ENCODE data around the gene NKX1-1.
"Not testable (repeated sequence)": the region's sequence is repeated elsewhere in the genome, so short reads cannot be mapped to it uniquely, and the experiment has no call there.

NKX1-1 gene

DNA sequence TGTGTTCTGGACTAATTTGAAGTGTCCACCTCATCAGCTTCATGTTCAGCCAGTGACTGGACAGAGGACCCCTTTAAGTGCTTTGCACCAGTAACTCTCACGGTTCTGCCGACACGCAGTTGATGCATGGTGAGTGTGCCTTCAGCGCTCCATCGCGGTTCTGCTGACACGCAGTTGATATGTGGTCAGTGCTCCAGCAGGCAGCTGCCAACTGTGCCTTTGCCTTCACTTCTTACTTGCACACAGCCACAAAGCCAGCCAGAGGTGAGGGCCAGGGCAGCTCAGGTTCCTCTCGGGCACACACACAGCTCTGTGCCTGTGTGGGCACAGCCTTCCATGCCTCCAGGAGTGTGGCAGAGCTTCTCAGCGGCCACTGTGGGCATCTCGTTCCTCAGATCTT lies 12.4 kb downstream of the NKX1-1 start:
- no peak for DNase-seq

DNA sequence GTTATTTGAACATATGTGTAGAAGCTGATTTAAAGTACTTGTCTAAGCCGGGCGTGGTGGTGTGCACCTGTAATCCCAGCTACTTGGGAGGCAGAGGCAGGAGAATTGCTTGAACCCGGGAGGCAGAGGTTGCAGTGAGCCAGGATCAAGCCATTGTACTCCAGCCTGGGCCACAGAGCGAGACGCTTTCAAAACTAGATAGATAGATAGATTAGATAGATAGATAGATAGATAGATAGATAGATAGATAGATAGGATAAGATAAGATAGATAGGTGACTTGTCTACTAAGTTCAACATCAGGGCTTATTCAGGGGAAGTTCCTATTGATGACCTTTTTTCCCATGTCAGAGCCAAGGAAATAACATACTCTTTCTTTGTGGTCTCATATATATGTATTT lies 12.9 kb downstream of the NKX1-1 start:
- DNase-seq = not testable (repeated sequence)

DNA sequence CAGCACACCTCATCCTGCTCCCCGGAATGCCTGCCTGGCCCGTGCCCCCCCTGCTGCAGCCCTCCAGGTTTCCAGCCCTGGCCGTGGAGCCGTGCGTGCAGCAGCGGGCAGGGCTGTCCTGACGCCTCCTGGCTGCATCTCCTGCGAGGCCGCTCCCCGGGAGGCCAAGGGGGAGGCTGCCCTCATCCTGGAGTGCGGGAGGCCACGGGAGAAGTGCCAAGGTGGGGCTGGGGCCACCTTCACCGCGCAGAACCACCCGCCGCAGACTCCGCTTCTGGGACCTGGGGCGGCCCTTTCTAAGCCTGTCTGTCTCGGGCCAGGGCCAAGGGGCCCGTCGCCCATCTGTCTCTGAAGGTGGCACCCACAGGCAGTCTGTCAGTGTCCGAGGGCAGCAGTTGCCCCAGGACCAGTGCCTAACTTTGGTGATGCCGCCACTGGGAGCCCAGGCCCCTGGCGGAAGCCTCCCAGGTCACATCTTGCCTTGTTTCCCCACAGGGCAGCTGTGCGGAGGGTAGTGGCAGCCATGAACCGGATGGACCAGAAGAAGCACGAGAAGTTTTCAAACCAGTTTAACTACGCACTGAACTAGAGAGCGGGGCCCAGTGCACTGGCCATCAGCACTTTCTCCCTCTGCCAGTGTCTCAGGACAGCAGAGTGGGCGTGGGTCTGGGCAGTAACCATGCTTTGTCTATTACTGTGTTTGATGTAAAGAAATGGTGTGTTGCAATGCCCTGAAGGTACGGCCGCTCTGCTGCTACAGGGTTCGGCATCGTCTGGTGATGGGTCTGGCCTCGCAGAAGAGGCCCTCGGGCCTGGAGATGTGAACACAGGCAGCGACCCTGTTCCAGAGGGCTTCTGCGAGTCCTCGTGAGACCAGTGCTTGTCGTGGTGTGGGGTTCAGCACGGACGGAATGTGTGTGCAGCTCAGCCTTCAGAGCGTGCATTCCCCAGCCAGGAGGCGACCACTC lies 20.6 kb downstream of the NKX1-1 start:
- DNase-seq = no peak

DNA sequence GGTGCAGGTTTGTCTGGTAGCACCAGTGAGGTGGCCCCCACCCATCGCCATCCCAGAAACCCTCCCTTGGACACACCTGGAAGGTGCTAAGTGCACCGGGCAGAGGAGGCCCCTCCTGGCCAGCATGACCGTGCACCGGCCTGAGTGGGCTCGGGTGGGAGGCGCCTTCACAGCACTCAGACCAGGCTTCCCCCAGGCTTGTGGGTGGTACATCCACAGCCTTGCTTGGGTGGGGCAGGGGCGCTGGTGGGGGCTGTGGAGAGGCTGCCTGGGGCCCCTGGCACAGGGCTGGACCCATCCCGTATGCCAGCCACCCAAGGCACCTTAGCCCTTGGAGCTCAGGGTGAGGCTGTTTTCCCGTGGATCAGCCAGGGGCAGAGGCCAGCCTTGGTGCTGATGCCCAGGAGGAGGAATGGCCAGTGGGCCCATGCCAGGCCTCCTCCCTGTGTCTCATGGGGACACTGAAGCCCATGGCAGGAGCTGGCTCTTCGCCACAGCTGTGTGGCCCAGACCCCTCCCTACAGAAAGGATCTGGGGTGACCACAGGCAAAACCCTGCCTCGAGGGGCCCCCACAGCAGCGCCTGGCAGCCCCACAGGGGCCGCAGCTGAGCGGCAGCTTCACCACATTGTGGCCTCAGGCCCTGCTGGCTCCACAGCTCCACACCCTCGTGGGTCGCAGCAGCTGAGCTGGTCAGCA lies 21.4 kb downstream of the NKX1-1 start:
- no peak for DNase-seq

DNA sequence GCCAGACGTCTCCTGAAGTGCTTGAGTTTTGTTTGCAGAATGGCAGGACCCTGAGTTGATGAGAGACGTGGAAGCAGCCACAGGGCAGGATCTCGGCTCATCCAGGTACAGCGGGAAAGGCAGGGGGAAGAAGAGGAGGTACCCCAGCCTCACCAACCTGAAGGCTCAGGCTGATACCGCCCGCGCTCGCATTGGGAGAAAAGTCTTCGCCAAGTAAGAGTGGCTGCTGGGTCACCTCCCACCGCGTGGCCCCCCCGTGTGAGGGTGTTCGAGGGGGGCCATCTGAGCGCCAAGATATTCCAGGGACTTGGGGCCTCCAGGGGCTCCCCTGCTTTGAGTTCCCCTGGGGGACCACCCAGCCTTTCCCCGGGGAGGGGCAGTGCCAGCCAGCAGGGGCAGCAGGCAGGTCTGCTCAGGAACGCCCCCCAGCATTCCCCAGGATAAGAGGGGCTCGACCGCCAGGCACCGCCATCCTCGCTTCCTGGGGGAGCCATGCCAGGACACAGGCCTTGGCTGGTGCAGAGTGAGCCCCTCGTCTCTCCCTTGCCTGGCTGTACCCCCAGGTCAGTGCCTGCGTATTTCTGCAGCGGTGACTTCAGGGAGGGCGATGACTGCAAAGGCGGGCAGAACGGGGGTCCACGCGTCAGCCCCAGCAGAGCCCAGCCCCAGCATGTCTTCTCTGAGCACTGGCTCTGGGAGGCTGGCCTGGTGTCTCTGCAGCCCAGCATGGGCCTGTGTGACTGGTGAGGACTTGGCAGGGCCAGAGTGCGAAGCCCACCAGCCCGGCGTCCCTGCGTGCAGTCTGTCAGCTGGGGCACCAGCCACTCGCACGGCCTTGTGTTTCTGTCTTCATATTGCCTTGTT lies 22.3 kb downstream of the NKX1-1 start:
- DNase-seq = no peak

DNA sequence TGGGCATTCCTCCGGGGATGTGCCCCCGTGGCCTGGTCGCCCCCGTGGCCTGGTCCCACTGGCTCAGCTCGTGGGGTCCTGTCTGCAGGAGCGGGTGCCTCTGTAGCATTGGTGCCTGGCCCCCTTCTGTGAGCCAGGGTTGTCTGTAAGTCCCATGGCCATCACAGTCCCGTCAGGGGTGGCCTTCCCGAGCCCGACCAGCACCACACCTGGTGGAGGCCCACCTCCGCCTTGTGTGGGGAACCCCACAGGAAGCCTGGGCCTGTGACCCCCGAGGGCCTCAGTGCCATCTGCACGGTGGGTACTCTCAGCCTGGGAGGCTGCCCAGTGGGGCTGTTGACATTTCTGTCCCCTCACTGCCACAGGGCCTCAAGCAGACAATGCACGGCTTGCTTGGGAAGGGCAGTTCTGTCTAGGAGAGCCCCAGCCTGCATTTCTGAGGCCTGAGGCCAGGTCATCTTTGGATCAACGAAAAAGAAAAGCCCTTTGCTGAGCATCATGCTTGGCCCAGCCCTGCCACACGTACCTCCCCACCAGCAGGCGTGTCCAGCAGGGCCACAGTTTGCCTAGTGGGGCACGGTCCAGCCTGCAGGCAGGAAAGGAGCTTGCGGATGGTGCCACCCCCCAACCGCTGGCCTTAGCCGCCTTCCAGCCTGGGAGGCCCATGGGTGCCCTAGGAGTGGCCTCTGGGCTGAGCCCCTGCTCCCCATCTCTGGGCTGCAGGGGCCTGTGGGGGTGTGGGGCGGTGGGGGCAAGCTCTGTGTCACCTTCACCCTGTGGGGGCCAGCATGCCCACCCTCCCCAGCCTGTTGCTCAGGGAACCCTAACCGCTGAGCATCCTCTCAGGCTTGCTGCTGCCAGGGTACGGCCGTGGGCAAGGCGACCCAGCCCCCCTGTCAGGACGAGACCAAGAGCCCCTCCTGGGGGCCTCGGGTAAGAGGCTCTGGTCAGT lies 23.2 kb downstream of the NKX1-1 start:
- no peak for DNase-seq

DNA sequence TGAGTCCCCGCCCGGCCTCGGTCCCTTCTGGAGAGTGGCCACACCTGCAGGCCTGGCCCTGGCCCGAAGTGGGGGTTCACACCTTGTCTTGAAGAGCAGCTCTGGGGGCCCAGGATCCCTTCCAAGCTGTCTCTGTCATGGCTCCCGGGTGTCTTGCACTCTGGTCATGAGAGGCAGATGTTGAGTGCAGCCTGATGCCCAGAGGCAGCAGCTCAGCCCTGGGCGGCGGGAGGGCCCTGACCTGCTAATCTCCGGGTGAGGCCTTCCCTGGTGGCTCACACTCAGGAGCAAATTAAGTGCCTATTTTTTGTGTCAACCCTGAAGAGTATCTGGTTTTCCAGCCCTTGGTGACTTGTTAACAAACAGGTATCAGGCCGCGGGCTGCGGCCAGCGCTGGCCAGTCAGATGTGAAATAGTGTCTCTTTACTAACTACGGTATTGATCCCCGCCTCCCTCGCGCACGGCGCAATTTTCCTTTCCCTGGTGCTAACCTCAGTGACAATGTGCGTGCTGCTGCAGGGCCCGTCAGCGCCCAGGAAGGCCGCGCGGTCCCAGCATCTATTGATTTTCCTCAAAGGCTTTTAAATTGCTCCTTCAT lies 24.2 kb downstream of the NKX1-1 start:
- no peak for DNase-seq

DNA sequence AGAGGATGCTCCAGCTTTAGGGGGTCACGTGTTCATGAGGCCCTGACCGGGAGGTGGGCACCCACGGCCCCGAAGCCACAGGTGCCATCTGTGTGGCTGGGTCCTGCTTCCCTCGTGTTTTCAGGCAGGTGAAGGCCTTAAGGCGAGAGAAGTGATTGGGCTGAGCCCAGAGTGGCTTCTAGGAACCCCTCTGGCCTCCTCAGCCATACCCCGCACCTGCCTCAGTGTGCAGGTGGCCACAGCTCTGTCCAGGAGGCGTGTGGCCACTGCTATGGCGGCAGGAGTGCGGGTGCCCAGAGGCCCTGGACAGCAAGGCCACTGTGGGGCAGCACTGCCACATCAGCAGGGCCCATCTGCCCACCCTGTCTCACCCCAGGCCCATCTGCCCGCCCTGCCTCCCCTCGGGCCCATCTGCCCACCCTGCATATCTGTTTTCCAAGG lies 25.0 kb downstream of the NKX1-1 start:
- DNase-seq = no peak

DNA sequence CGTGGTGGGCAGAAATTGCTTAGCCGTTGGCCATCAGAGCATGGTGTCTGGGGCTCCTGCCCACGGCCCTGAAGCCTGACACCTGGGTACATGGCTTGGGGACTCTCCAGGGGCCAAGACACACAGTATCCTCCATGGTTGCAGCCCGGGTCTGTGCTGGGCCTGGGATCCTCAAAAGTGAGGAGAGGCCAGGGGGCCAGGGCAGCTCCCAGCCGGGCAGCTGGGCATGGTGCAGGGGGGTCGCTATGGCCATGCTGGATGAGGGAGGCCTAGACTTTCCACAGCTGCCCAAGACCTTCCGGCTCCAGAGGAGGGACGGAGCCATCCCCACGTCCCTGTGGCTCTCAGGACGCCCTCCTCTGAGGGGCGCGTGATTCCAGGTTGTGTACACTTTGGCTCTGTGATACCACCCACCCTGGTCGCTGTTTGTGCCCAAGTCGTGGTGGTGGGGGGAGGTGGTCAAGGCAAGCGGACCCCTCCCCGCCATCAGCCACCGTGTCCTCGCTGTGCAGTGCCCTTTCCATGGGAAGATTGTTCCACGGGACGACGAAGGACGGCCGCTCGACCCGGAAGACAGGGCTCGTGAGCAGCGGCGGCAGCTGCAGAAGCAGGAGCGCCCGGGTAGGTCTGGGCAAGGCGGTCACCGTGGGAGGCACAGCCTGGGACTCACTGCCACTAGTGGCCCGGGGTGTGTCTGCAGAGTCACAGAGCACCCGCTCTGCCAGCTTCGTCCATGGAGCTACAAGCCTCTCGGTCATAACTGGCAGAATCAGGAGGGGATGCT lies 25.7 kb downstream of the NKX1-1 start:
- no peak for DNase-seq

DNA sequence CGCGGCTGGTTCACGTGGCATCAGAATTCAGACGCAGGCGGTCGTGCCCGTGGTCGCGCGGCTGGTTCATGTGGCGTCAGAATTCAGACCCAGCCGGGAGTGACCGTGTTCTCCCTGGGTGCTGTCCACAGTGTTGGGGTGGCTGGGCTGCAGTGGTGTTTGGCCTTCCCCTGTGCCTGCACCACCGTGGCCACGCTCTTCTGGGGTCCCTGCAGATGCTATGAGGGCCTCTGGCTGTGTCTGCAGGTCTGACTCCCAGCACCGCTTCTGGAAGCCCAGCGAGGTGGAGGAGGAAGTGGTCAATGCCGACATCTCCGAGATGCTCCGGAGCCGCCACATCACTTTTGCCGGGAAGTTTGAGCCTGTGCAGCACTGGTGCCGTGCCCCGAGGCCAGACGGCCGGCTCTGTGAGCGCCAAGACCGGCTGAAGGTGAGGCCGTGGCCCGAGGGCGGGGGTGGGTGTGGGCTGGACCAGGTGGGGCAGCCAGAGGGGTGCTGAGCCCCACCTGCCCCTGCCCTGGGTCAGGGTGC lies 26.4 kb downstream of the NKX1-1 start:
- no peak for DNase-seq

DNA sequence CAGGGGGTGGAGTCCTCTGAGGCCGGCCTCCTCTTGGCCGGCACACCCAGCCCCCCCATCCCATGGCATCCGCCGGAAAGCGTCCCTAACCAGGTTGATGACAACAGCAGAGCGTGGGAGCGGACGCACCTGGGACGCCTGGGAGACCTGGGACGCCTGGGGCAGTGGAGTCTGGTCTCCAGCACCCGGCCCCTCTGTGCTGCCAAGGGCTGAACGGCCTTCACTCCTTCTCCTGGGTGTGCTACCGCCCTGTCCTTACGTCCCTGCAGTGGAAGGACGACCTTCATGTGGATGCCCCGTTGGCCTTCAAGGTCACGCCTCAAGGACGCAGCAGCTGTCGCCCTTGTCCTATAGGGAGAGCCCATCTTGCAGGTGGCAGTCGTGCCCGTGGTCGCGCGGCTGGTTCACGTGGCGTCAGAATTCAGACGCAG lies 26.9 kb downstream of the NKX1-1 start:
- no peak for DNase-seq

DNA sequence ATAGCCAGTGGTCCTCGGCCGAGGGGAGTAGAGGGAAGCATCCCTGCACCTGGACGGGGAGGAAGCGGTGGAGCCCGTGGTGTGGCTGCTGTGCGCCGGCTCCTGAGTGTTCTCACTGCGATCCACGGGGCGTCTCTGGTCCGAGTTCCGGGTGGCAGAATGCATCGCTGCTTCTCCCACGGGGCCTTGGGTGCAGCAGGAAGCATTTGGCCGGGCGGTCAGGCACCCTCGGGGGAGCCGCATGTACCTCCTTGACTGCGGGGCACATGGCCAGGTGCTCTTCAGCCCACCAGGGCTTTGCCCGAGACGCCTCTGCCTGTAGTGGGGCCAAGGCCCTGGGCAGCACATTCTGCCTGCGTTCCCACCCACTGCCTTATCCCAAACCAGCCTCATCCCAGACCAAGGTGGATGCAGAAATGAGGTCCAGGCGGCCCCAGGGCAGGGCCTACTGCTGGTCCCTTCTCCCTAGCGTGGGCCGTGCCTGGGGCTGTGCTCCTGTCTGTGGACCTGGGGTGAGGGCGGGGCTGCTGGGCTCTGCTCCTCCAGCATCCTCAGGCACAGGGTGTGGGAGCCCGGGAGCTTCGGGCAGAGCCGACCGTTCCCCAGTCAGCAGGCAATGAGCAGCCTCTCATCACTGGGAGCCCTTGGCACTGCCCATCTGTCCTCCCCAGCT lies 27.5 kb downstream of the NKX1-1 start:
- no peak for DNase-seq

DNA sequence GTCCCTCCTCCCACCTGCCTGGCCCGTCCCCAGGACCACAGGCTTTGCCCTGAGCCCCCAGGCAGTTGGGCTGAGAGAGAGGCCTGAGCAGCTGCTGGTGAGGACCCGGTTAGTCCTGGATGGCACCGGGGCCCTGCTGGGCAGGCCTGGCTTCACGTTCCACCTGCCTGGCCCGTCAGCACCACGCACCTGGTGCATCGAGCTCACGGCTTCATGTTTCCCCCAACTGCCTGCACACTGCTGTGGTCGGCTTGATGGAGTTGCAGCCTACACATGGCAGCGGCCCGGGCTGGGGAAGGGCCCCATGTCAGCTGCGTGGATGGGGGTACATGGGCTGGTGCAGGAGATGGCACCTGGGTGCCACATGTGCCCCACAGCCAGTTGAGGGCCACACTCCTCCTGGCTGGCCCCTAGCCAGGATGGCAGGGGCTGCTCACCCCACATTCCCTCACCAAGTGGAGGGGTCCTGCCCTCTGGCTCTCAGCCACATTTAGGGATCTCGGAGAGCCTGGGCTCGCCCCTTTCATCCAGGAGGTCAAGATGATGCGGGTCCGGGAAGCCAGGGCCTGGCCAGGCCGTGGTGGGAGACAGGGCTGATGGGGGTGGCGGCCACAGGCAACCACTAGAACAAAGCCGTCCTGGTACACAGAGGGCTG lies 28.5 kb downstream of the NKX1-1 start:
- no peak for DNase-seq

DNA sequence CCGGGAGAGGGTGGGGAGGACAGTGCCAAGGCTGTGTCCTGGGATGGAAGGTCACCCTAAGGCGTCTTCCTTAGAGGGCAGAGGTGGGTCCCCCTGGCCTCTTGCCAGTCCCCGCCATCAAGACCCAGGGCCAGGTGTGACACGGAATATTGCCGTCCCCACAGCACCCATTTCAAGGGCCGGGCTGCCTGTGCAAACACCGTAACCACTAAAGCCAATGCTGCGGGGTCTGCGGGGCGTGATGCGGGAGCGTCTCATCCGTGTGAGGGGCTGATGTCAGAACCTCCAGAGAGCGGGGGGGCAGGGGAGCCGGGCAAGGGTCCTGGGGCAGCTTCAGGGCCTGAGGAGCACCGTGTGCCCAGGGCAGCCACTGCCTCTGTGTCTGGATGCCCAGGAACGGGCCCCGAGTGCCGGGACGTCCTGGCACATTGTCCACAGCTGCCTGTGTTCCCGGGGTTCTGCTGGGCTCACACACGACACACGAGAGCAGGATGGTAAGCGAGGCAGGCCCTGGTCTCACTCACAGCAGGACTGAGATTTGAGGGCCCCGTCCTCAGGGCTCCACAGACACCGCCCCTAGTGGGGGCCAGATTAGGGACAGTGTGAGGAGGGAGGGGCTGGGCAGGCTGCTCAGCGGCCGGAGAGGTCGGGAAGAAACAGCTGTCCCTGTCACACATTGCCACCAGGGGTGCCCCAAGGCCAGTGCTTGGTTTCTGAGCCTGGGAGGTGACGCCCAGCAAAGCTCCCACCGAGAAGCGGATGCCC lies 29.2 kb downstream of the NKX1-1 start:
- DNase-seq = no peak

DNA sequence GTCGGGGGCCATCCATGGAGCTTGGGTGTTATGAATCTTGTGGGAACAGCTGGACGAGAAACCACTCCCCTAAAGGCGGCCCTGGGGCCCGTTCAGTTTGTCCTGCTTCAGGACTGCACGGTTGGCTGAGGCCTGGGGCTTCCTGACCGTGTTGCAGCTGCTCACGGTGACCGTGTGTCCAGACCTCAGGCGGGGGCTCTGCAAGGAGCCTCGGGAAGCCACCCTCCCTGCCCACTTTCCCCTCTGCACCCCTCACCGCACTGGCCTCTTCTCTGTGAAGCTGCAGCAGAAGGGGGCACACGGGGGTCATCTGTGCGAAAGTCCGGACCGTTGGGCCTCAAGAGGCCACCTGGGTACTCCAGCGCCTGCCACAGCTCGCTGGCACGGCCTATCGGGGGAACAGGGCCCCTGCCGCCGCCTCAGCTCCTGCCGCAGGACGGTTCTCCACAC lies 29.8 kb downstream of the NKX1-1 start:
- no peak for DNase-seq

DNA sequence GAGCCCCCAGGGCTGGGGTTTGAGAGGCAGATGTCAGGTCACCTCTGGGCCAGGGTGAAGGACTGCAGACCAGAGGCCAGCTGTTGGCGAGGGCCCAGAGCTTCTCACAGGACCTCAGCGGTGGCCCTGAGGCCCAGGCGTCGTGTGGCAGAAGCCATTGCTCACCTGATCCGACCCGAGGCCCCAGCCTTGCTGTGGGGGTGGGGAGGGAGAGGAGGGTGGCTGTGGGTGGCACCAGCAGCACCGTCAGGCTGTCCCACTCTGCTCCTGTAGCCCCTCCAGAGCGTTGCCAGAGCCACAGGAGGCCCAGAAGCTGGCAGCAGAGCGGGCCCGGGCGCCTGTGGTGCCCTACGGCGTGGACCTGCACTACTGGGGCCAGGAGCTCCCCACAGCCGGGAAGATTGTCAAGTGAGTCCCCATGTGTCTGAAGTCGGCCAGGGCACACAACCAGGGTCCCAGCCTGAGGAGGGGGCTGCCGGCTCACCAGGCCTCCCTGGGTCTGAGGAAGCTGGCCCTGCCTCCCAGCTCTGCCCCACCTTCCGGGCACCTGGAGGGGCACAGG lies 30.4 kb downstream of the NKX1-1 start:
- no peak for DNase-seq

Measured in amygdala (tissue), 56 donors.